HUES64 (cell line): ENCODE results near the gene GALNT17.
A peak's percentile ranks its signal among the peaks of the same experiment; 100 is the strongest.

ENCODE experiments used
- H3K27ac ChIP-seq: 2 replicates; pipeline ENCODE4 v1.7.0; 2013; ENCODE audit warnings: low read depth, low read length, inconsistent platforms
- H3K27me3 ChIP-seq: 2 replicates; pipeline ENCODE4 v1.6.1; 2013; ENCODE audit warnings: mild to moderate bottlenecking, low read length; ENCODE audit not compliant: insufficient read depth
- H3K36me3 ChIP-seq: 2 replicates; pipeline ENCODE4 v1.6.1; 2013; ENCODE audit warnings: mild to moderate bottlenecking, low read length; ENCODE audit not compliant: insufficient read depth
- H3K4me1 ChIP-seq: 2 replicates; pipeline ENCODE4 v1.6.1; 2013; ENCODE audit warnings: mild to moderate bottlenecking, low read length, moderate library complexity; ENCODE audit not compliant: insufficient read depth
- H3K4me3 ChIP-seq: 2 replicates; pipeline ENCODE4 v1.5.1; 2013; ENCODE audit warnings: mild to moderate bottlenecking, low read length, moderate library complexity
- H3K9ac ChIP-seq: 2 replicates; pipeline ENCODE4 v1.6.1; 2013; ENCODE audit warnings: mild to moderate bottlenecking, low read depth, low read length
- H3K9me3 ChIP-seq: 2 replicates; pipeline ENCODE4 v1.6.1; 2013; ENCODE audit warnings: low read depth, low read length; ENCODE audit not compliant: insufficient read depth
- WGBS: fragments of 150-250, 120-280 bp; methylation state at CpG from one replicate; pipeline ENCODE4 v1.1.7; 2013; ENCODE audit warnings: missing lambda C conversion rate; 5-methylcytosine and 5-hydroxymethylcytosine counted together

Gene GALNT17

GRCh38 chr7:71527213-71527612, 395.3 kb downstream of the GALNT17 start:
- 84% methylated on average over 5 of the region's 5 CpGs for WGBS

GRCh38 chr7:71535616-71536015, 403.7 kb downstream of the GALNT17 start:
- H3K27ac ChIP-seq: no peak overlapping the region
- H3K36me3 ChIP-seq: no peaks in the 10 kb centered on the region
- WGBS: 97% methylated on average over 2 of the region's 2 CpGs

More at GRCh38 chr7:71527213-71527612, 395.3 kb downstream of the GALNT17 start:
- Histone ChIP-seq H3K9ac (no peak overlapping the region), H3K27me3 (no peaks in the 10 kb centered on the region), H3K9me3 (peaks cover 3% of the 10 kb centered on the region; the same call in 1 of the 2 replicates), H3K27ac (no peak overlapping the region), H3K36me3 (peaks cover 4% of the 10 kb centered on the region; the same call in 1 of the 2 replicates), H3K4me3 (no peak overlapping the region), H3K4me1 (no peaks in the 10 kb centered on the region)

GRCh38 chr7:71538210-71538609, 406.3 kb downstream of the GALNT17 start:
- WGBS: 96% methylated on average over 11 of the region's 11 CpGs
- no peaks in the 10 kb centered on the region for H3K27me3 ChIP-seq
- H3K9ac ChIP-seq: no peak overlapping the region

More at GRCh38 chr7:71535616-71536015, 403.7 kb downstream of the GALNT17 start:
- Histone ChIP-seq H3K4me3 (no peak overlapping the region), H3K4me1 (no peaks in the 10 kb centered on the region), H3K27me3 (no peaks in the 10 kb centered on the region), H3K9me3 (no peaks in the 10 kb centered on the region), H3K9ac (no peak overlapping the region)

GRCh38 chr7:71539615-71540014, 407.7 kb downstream of the GALNT17 start:
- Histone ChIP-seq H3K9ac (no peak overlapping the region), H3K4me3 (no peak overlapping the region)
- 92% methylated on average over 4 of the region's 4 CpGs for WGBS

More at GRCh38 chr7:71538210-71538609, 406.3 kb downstream of the GALNT17 start:
- H3K4me1 ChIP-seq: no peaks in the 10 kb centered on the region
- H3K36me3 ChIP-seq: no peaks in the 10 kb centered on the region
- no peak overlapping the region for H3K27ac ChIP-seq
- H3K9me3 ChIP-seq: no peaks in the 10 kb centered on the region
- H3K4me3 ChIP-seq: no peak overlapping the region

GRCh38 chr7:71541707-71542353, 409.9 kb downstream of the GALNT17 start:
- 89% methylated on average over 11 of the region's 11 CpGs for WGBS

More at GRCh38 chr7:71539615-71540014, 407.7 kb downstream of the GALNT17 start:
- no peak overlapping the region for H3K27ac ChIP-seq
- H3K4me1 ChIP-seq: no peaks in the 10 kb centered on the region
- H3K36me3 ChIP-seq: no peaks in the 10 kb centered on the region
- no peaks in the 10 kb centered on the region for H3K27me3 ChIP-seq
- H3K9me3 ChIP-seq: no peaks in the 10 kb centered on the region

GRCh38 chr7:71543396-71543795, 411.5 kb downstream of the GALNT17 start:
- Histone ChIP-seq H3K9ac (no peak overlapping the region), H3K4me1 (no peaks in the 10 kb centered on the region), H3K27ac (0 out of 2 replicates have a peak overlapping the region, but pooled peaks have one; percentile 26), H3K36me3 (no peaks in the 10 kb centered on the region), H3K27me3 (no peaks in the 10 kb centered on the region), H3K4me3 (no peak overlapping the region), H3K9me3 (no peaks in the 10 kb centered on the region)
- WGBS: 88% methylated on average over 5 of the region's 5 CpGs

More at GRCh38 chr7:71541707-71542353, 409.9 kb downstream of the GALNT17 start:
- Histone ChIP-seq H3K9ac (no peak overlapping the region), H3K4me1 (no peaks in the 10 kb centered on the region), H3K4me3 (no peak overlapping the region), H3K27ac (no peak overlapping the region), H3K36me3 (no peaks in the 10 kb centered on the region), H3K9me3 (no peaks in the 10 kb centered on the region), H3K27me3 (no peaks in the 10 kb centered on the region)

GRCh38 chr7:71544816-71545215, 412.9 kb downstream of the GALNT17 start:
- no peaks in the 10 kb centered on the region for H3K9me3 ChIP-seq
- H3K27me3 ChIP-seq: no peaks in the 10 kb centered on the region
- no peak overlapping the region for H3K4me3 ChIP-seq
- H3K27ac ChIP-seq: no peak overlapping the region
- H3K9ac ChIP-seq: no peak overlapping the region
- 97% methylated on average over 3 of the region's 5 CpGs for WGBS
- no peaks in the 10 kb centered on the region for H3K4me1 ChIP-seq
- no peaks in the 10 kb centered on the region for H3K36me3 ChIP-seq

- Histone ChIP-seq H3K9me3 (peaks cover 13% of the 10 kb centered on the region), H3K27me3 (no peaks in the 10 kb centered on the region), H3K4me1 (no peaks in the 10 kb centered on the region), H3K36me3 (no peaks in the 10 kb centered on the region), H3K27ac (no peak overlapping the region), H3K9ac (no peak overlapping the region), H3K4me3 (no peak overlapping the region)
- WGBS: 98% methylated on average over 6 of the region's 6 CpGs
Measured at GRCh38 chr7:71547426-71547825, 415.5 kb downstream of the GALNT17 start.

GRCh38 chr7:71548746-71549145, 416.8 kb downstream of the GALNT17 start:
- no peaks in the 10 kb centered on the region for H3K4me1 ChIP-seq
- H3K27me3 ChIP-seq: no peaks in the 10 kb centered on the region
- H3K4me3 ChIP-seq: no peak overlapping the region
- no peak overlapping the region for H3K9ac ChIP-seq
- H3K27ac ChIP-seq: no peak overlapping the region
- WGBS: 96% methylated on average over 3 of the region's 3 CpGs
- H3K9me3 ChIP-seq: peaks cover 13% of the 10 kb centered on the region
- H3K36me3 ChIP-seq: no peaks in the 10 kb centered on the region

- Histone ChIP-seq H3K4me1 (peaks cover 3% of the 10 kb centered on the region), H3K27me3 (no peaks in the 10 kb centered on the region), H3K4me3 (no peak overlapping the region), H3K27ac (no peak overlapping the region), H3K36me3 (no peaks in the 10 kb centered on the region), H3K9me3 (peaks cover 13% of the 10 kb centered on the region), H3K9ac (no peak overlapping the region)
- 100% methylated on average over 1 of the region's 1 CpG for WGBS
Measured at GRCh38 chr7:71553306-71553705, 421.4 kb downstream of the GALNT17 start.

GRCh38 chr7:71555758-71556157, 423.8 kb downstream of the GALNT17 start:
- Histone ChIP-seq H3K27me3 (no peaks in the 10 kb centered on the region), H3K36me3 (no peaks in the 10 kb centered on the region), H3K4me3 (no peak overlapping the region), H3K9ac (no peak overlapping the region), H3K27ac (no peak overlapping the region), H3K9me3 (peaks cover 6% of the 10 kb centered on the region), H3K4me1 (peaks cover 16% of the 10 kb centered on the region)
- WGBS: 95% methylated on average over 8 of the region's 8 CpGs
